GM19455 (cell line): ENCODE results near the gene ZCCHC10.
"Not testable (repeated sequence)": the region's sequence is repeated elsewhere in the genome, so short reads cannot be mapped to it uniquely, and the experiment has no call there.

ENCODE experiments used
- ATAC-seq: cut with Tn5 transposase; IDR thresholded peaks from one replicate; pipeline ENCODE4 v1.9.1; 2021; ENCODE audit not compliant: unreplicated experiment

Gene ZCCHC10

GRCh38 chr5:133046560-133046959 is 20.2 kb upstream of the ZCCHC10 start:
- not testable (repeated sequence) for ATAC-seq

- no peak for ATAC-seq
Observed at GRCh38 chr5:133041910-133042309, 15.6 kb upstream of the ZCCHC10 start.

- ATAC-seq, result no peak
Observed at GRCh38 chr5:133041157-133041784, 14.9 kb upstream of the ZCCHC10 start.

- ATAC-seq, result not testable (repeated sequence)
Observed at GRCh38 chr5:133036677-133037076, 10.3 kb upstream of the ZCCHC10 start.

GRCh38 chr5:133035224-133035623 is 8.9 kb upstream of the ZCCHC10 start:
- no peak for ATAC-seq

GRCh38 chr5:133034064-133034463 is 7.7 kb upstream of the ZCCHC10 start:
- no peak for ATAC-seq

- ATAC-seq, result no peak
Observed at GRCh38 chr5:133032852-133033742, 6.7 kb upstream of the ZCCHC10 start.

- ATAC-seq, result no peak
Observed at GRCh38 chr5:133030343-133031005, 4.1 kb upstream of the ZCCHC10 start.

- ATAC-seq, result no peak
Observed at GRCh38 chr5:133029416-133029815, 3.1 kb upstream of the ZCCHC10 start.

GRCh38 chr5:133026664-133027153 is 360 bp upstream of the ZCCHC10 start:
- no peak for ATAC-seq

GRCh38 chr5:133019471-133019870 is 6.9 kb downstream of the ZCCHC10 start:
- not testable (repeated sequence) for ATAC-seq

- ATAC-seq, result no peak
Observed at GRCh38 chr5:133017964-133018363, 8.4 kb downstream of the ZCCHC10 start.

GRCh38 chr5:133015466-133015865 is 10.9 kb downstream of the ZCCHC10 start:
- ATAC-seq, result no peak

- not testable (repeated sequence) for ATAC-seq
Observed at GRCh38 chr5:133008455-133008854, 17.9 kb downstream of the ZCCHC10 start.

- no peak for ATAC-seq
Observed at GRCh38 chr5:133006653-133007052, 19.7 kb downstream of the ZCCHC10 start.

GRCh38 chr5:132999246-132999645 is 27.1 kb downstream of the ZCCHC10 start:
- no peak for ATAC-seq

- ATAC-seq, result no peak
Observed at GRCh38 chr5:132998556-132998955, 27.8 kb downstream of the ZCCHC10 start.

- ATAC-seq, result no peak
Observed at GRCh38 chr5:132996307-132996706, 30.0 kb downstream of the ZCCHC10 start.

- no peak for ATAC-seq
Observed at GRCh38 chr5:132987531-132988408, 38.6 kb downstream of the ZCCHC10 start.

- not testable (repeated sequence) for ATAC-seq
Observed at GRCh38 chr5:132982971-132983370, 43.4 kb downstream of the ZCCHC10 start.

- ATAC-seq, result no peak
Observed at GRCh38 chr5:132981288-132981687, 45.1 kb downstream of the ZCCHC10 start.
